Mesodermal cell (in vitro differentiated cells): ENCODE results near the gene ARF1.

Experiments
- H3K27ac ChIP-seq: 2 replicates; pipeline ENCODE4 v1.7.0; 2013; ENCODE audit warnings: mild to moderate bottlenecking, low read depth, low read length, moderate library complexity; ENCODE audit not compliant: severe bottlenecking
- H3K36me3 ChIP-seq: 2 replicates; pipeline ENCODE4 v1.7.1; 2013; ENCODE audit warnings: mild to moderate bottlenecking, low read length, moderate library complexity; ENCODE audit not compliant: control insufficient read depth, insufficient read depth
- H3K4me1 ChIP-seq: one replicate; pipeline ENCODE4 v1.7.1; 2013; ENCODE audit warnings: mild to moderate bottlenecking, low read length; ENCODE audit not compliant: insufficient read depth, control insufficient read depth, poor library complexity, severe bottlenecking
- H3K4me3 ChIP-seq: 2 replicates; pipeline ENCODE4 v1.7.0; 2013; ENCODE audit warnings: low read length, control low read depth, mild to moderate bottlenecking; ENCODE audit not compliant: insufficient read depth, poor library complexity, severe bottlenecking; ENCODE audit errors: extremely low read depth
- H3K9me3 ChIP-seq: 2 replicates; pipeline ENCODE4 v1.7.1; 2013; ENCODE audit warnings: mild to moderate bottlenecking, low read length, moderate library complexity; ENCODE audit not compliant: control insufficient read depth
- WGBS, 2 experiments: methylation state at CpG; one replicate each; pipeline ENCODE4 v1.1.5; 2013; ENCODE audit warnings: missing lambda C conversion rate in 2 of 2; ENCODE audit not compliant: insufficient coverage in 2 of 2; 5-methylcytosine and 5-hydroxymethylcytosine counted together

ARF1 gene

DNA sequence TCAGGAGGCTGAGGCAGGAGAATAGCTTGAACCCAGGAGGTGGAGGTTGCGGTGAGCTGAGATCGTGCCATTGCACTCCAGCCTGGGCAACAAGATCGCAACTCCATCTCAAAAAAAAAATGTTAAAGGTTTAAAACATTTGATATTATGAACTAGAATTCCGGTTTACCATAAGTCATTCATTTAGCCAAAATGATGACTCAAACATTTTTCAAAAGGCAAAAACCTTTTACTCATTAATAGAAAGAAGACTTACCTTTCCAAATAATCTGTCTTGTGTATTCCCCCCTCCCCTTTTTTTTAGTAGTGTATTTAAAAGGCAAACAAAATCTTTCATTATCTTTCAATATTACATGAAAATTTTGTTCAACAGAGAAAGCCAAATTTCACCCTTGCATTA, 34.8 kb downstream of the ARF1 start:
- no peaks in the 10 kb centered on the region for H3K4me1 ChIP-seq
- WGBS, 2 experiments = 86% methylated on average over 1 of the region's 4 CpGs; no CpG with 5 or more reads in 1 of the 2 experiments
- H3K36me3 ChIP-seq = no peaks in the 10 kb centered on the region
- peaks cover 34% of the 10 kb centered on the region for H3K9me3 ChIP-seq
- H3K27ac ChIP-seq = no peak overlapping the region
- H3K4me3 ChIP-seq = no peak overlapping the region

GRCh38 chr1:228118040-228118439, 35.5 kb downstream of the ARF1 start:
- Histone ChIP-seq H3K36me3 (no peaks in the 10 kb centered on the region), H3K27ac (no peak overlapping the region), H3K9me3 (peaks cover 34% of the 10 kb centered on the region), H3K4me3 (no peak overlapping the region), H3K4me1 (no peaks in the 10 kb centered on the region)
- 80% methylated on average over 1 of the region's 2 CpGs; no CpG with 5 or more reads in 1 of the 2 experiments for WGBS, 2 experiments

GRCh38 chr1:228120351-228120750, 37.8 kb downstream of the ARF1 start:
- 80% methylated on average over 1 of the region's 1 CpG; no CpG with 5 or more reads in 1 of the 2 experiments for WGBS, 2 experiments
- H3K4me3 ChIP-seq = no peak overlapping the region
- H3K9me3 ChIP-seq = peaks cover 34% of the 10 kb centered on the region
- H3K27ac ChIP-seq = no peak overlapping the region
- H3K36me3 ChIP-seq = no peaks in the 10 kb centered on the region
- no peaks in the 10 kb centered on the region for H3K4me1 ChIP-seq

DNA sequence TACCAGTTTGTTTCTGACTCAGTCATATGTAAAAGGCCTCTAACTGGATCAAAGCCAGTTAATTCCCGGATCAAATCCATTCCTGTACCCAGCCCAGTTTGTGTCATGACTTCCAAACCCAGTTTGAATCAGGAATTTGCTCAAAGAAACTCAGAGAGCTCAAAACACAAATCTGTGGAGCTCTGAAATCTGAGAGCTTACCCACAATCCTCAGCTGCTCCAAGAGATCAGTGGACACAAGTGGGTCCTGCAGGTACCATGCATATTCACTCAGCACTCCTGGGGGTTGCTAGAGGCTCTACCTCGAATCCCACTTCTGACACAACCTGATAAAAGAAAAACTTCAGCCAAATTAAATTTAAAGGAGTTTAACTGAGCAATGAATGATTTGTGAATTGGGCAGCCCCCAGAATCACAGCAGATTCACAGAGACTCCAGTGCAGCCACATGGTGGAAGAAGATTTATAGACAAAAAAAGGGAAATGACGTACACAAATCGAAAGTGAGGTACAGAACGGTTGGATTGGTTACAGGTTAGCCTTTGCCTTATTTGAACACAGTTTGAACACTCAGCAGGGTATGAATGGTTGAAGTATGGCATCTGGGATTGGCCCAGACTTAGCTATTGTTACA, 38.5 kb downstream of the ARF1 start:
- peaks cover 34% of the 10 kb centered on the region for H3K9me3 ChIP-seq
- no peaks in the 10 kb centered on the region for H3K36me3 ChIP-seq
- 84 to 88% methylated on average over 4 of the region's 5 CpGs for WGBS, 2 experiments
- no peaks in the 10 kb centered on the region for H3K4me1 ChIP-seq
- no peak overlapping the region for H3K4me3 ChIP-seq
- no peak overlapping the region for H3K27ac ChIP-seq

- WGBS, 2 experiments = no CpG with 5 or more reads among the region's 1 CpG
- Histone ChIP-seq H3K36me3 (no peaks in the 10 kb centered on the region), H3K9me3 (peaks cover 22% of the 10 kb centered on the region), H3K4me1 (no peaks in the 10 kb centered on the region), H3K27ac (no peak overlapping the region), H3K4me3 (no peak overlapping the region)
Observed at GRCh38 chr1:228122921-228123441, 40.5 kb downstream of the ARF1 start.

GRCh38 chr1:228123505-228123904, 41.0 kb downstream of the ARF1 start:
- H3K9me3 ChIP-seq = peaks cover 17% of the 10 kb centered on the region
- H3K4me3 ChIP-seq = no peak overlapping the region
- H3K4me1 ChIP-seq = no peaks in the 10 kb centered on the region
- H3K36me3 ChIP-seq = no peaks in the 10 kb centered on the region
- no peak overlapping the region for H3K27ac ChIP-seq
- 67 to 83% methylated on average over 1 of the region's 2 CpGs for WGBS, 2 experiments

DNA sequence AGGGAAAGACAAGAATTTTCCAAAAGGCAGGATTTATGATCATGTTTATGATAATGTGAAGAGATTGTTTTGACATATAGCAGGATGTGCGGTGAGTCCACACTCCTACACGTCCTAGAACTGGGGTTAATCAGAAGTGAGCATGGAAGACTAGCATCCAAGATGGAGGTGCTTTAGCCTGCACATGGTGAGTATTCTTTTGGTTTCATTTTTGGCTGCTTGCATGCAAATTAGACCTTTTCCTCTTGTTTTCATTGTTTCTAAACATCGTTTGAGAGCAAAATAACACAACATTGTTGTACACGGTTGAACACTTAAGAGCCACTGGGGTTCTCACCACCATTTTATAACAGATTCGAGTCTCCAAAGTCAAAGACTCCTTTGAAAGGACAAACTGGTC, 42.7 kb downstream of the ARF1 start:
- Histone ChIP-seq H3K4me3 (no peak overlapping the region), H3K4me1 (no peaks in the 10 kb centered on the region), H3K27ac (no peak overlapping the region), H3K36me3 (no peaks in the 10 kb centered on the region), H3K9me3 (peaks cover 1% of the 10 kb centered on the region)
- 74 to 90% methylated on average over 3 to 5 of the region's 5 CpGs for WGBS, 2 experiments

DNA sequence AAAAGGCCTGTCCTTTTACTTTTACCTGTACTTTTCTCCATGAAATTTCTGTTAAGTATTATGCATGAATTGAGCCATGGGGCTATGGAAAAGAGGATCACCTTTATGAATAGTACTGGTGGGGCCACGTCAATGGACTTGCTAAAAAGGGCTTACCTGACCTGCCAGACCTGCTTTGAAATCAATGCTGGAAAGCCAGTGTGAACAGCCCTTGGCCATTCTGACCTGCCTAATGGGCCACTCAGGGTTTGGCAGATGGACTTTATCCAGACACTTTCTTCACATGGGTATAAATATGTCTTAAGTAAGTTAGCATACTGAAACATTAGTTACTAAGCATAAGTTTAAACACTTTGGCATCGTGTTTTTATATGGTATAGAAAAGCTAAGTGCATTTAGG, 49.3 kb downstream of the ARF1 start:
- no peaks in the 10 kb centered on the region for H3K9me3 ChIP-seq
- WGBS, 2 experiments = 82 to 88% methylated on average over 1 to 2 of the region's 2 CpGs
- no peak overlapping the region for H3K4me3 ChIP-seq
- H3K36me3 ChIP-seq = no peaks in the 10 kb centered on the region
- no peaks in the 10 kb centered on the region for H3K4me1 ChIP-seq
- no peak overlapping the region for H3K27ac ChIP-seq

GRCh38 chr1:228134591-228134990, 52.1 kb downstream of the ARF1 start:
- H3K36me3 ChIP-seq = no peaks in the 10 kb centered on the region
- 84 to 91% methylated on average over 9 to 11 of the region's 12 CpGs for WGBS, 2 experiments

GRCh38 chr1:228136901-228137300, 54.4 kb downstream of the ARF1 start:
- Histone ChIP-seq H3K27ac (no peak overlapping the region), H3K4me1 (peaks cover 4% of the 10 kb centered on the region), H3K36me3 (peaks cover 5% of the 10 kb centered on the region), H3K9me3 (no peaks in the 10 kb centered on the region), H3K4me3 (no peak overlapping the region)
- WGBS, 2 experiments = 67 to 80% methylated on average over 1 of the region's 1 CpG

More at GRCh38 chr1:228134591-228134990, 52.1 kb downstream of the ARF1 start:
- Histone ChIP-seq H3K9me3 (no peaks in the 10 kb centered on the region), H3K4me1 (no peaks in the 10 kb centered on the region), H3K27ac (no peak overlapping the region), H3K4me3 (no peak overlapping the region)

- peak overlapping the region; percentile 95 for H3K4me3 ChIP-seq
- peak overlapping the region; percentile 73 for H3K27ac ChIP-seq
- peaks cover 4% of the 10 kb centered on the region for H3K4me1 ChIP-seq
- peaks cover 7% of the 10 kb centered on the region for H3K36me3 ChIP-seq
- WGBS, 2 experiments = 30% methylated on average over 27 to 28 of the region's 30 CpGs
- H3K9me3 ChIP-seq = no peaks in the 10 kb centered on the region
Observed at GRCh38 chr1:228139406-228139930, 57.0 kb downstream of the ARF1 start.
